Duodenal mucosa (tissue), 2 donors: Measurements from ENCODE around the gene VPS13C.

ENCODE experiments used
- H3K27ac ChIP-seq: one replicate; pipeline ENCODE4 v1.7.0; 2013; ENCODE audit warnings: low read depth, low read length
- H3K27me3 ChIP-seq, 2 donors: one replicate each; pipeline ENCODE4 v1.7.0; 2013; ENCODE audit warnings: low read length in 2 of 2, control low read depth in 1 of 2; ENCODE audit not compliant: insufficient read depth in 2 of 2, control insufficient read depth in 1 of 2
- H3K36me3 ChIP-seq, 2 donors: one replicate each; pipeline ENCODE4 v1.7.0; 2013; ENCODE audit warnings: low read length in 2 of 2, control low read depth in 1 of 2; ENCODE audit not compliant: insufficient read depth in 2 of 2, control insufficient read depth in 1 of 2
- H3K4me1 ChIP-seq, 2 donors: one replicate each; pipeline ENCODE4 v1.7.0; 2013; ENCODE audit warnings: low read length in 2 of 2, control low read depth in 1 of 2; ENCODE audit not compliant: insufficient read depth in 2 of 2, control insufficient read depth in 1 of 2
- H3K4me3 ChIP-seq, 2 donors: one replicate each; pipeline ENCODE4 v1.7.0; 2013; ENCODE audit warnings: low read length in 2 of 2, low read depth in 1 of 2
- H3K9ac ChIP-seq, 2 donors: one replicate each; pipeline ENCODE4 v1.7.0; 2013; ENCODE audit warnings: low read length in 2 of 2, low read depth in 1 of 2
- H3K9me3 ChIP-seq, 2 donors: one replicate each; pipeline ENCODE4 v1.7.0; 2013; ENCODE audit warnings: low read length in 2 of 2, control low read depth in 1 of 2; ENCODE audit not compliant: control insufficient read depth in 1 of 2

The VPS13C gene

GRCh38 chr15:62099094-62099601, 38.9 kb upstream of the VPS13C start:
- Histone ChIP-seq H3K27me3 (no peaks in the 10 kb centered on the region), H3K36me3 (no peaks in the 10 kb centered on the region), H3K9me3 (no peaks in the 10 kb centered on the region), H3K9ac (no peak overlapping the region), H3K4me1 (no peaks in the 10 kb centered on the region), H3K27ac (no peak overlapping the region), H3K4me3 (no peak overlapping the region)

GRCh38 chr15:62094388-62094787, 34.1 kb upstream of the VPS13C start:
- H3K4me3 ChIP-seq, result no peak overlapping the region
- H3K9ac ChIP-seq, result no peak overlapping the region
- no peaks in the 10 kb centered on the region for H3K9me3 ChIP-seq
- H3K4me1 ChIP-seq, result no peaks in the 10 kb centered on the region
- H3K27me3 ChIP-seq, result no peaks in the 10 kb centered on the region
- no peak overlapping the region for H3K27ac ChIP-seq
- no peaks in the 10 kb centered on the region for H3K36me3 ChIP-seq

GRCh38 chr15:62093809-62094208, 33.6 kb upstream of the VPS13C start:
- Histone ChIP-seq H3K27ac (no peak overlapping the region), H3K9me3 (no peaks in the 10 kb centered on the region), H3K4me1 (no peaks in the 10 kb centered on the region), H3K9ac (no peak overlapping the region), H3K27me3 (no peaks in the 10 kb centered on the region), H3K4me3 (no peak overlapping the region), H3K36me3 (no peaks in the 10 kb centered on the region)

- H3K9ac ChIP-seq, result no peak overlapping the region
- no peak overlapping the region for H3K4me3 ChIP-seq
- H3K4me1 ChIP-seq, result no peaks in the 10 kb centered on the region
- no peaks in the 10 kb centered on the region for H3K27me3 ChIP-seq
- H3K9me3 ChIP-seq, result no peaks in the 10 kb centered on the region
- H3K36me3 ChIP-seq, result no peaks in the 10 kb centered on the region
- H3K27ac ChIP-seq, result no peak overlapping the region
These were observed 30.7 kb upstream of the VPS13C start for GRCh38 chr15:62090988-62091387.

DNA sequence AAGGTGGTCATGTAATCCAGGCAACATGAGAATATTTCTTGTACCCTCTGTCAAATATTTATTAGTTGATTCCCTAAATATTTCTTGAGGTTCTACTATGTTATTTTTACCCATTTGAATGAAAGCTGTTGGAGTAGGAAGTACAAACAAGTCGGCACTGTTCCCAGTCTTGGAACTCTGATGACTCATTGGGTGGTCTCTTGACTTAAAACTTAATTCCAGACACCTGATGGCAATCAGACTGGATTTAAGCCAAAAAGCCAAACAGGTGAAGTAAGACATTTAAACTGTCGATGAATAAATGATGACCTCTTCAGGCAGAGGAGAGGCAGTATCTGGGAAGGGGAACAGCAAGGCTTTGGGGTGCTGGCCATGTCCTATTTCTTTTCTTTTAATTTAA, 29.4 kb upstream of the VPS13C start:
- Histone ChIP-seq H3K9me3 (no peaks in the 10 kb centered on the region), H3K27ac (no peak overlapping the region), H3K9ac (no peak overlapping the region), H3K4me1 (no peaks in the 10 kb centered on the region), H3K36me3 (no peaks in the 10 kb centered on the region), H3K27me3 (no peaks in the 10 kb centered on the region), H3K4me3 (no peak overlapping the region)

DNA sequence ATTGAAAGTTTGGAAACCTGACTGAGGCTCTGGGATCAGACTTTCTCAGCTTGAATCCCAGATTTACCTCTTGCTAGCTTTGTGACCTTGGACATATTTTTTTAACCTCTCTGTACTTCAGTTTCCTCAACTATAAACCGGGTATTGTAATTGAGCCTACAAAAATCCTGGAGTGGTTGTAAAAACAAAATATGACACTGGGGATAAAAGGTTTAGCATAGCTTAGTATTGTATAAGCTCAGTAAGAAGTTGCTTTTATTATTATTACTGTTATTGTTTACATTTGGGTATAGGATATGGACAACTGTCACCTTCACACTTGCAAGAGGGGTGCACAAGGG, 28.1 kb upstream of the VPS13C start:
- Histone ChIP-seq H3K27ac (no peak overlapping the region), H3K4me1 (peaks cover 0 to 6% of the 10 kb centered on the region in 2 donors), H3K9ac (no peak overlapping the region), H3K4me3 (no peak overlapping the region), H3K36me3 (no peaks in the 10 kb centered on the region), H3K27me3 (no peaks in the 10 kb centered on the region), H3K9me3 (no peaks in the 10 kb centered on the region)

DNA sequence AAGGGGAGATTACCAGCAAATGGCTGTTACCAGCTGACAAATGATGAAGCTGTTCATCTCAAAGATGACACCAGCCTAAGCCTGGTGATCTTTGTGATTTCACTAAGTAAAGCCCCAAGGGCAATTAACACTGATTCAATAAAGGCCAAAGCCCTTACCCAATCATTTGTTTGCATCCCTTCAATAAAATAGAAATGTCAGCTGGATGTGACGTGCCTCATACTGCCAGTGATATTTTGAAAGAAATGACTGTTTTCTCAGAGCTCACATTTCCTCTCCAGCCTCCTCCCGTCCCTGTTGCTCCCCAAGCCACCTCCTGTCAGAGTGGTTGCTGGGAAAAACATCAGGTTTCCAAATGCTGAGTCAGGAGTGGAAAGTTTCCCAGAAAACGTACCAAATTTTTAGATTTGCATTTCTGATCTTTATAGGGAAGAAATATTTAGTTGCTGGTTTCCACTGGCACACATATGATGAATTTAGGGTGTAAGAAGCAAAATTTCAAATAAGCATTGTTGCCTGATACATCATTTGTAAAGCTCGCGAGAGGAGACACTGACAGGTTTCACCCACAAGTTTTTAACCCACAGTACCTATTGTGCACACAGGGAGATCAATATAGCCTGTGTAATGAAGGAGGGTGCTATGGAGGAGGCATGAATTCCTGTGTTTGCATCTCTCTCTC, 27.6 kb upstream of the VPS13C start:
- Histone ChIP-seq H3K9ac (no peak overlapping the region), H3K27ac (no peak overlapping the region), H3K9me3 (no peaks in the 10 kb centered on the region), H3K27me3 (no peaks in the 10 kb centered on the region), H3K4me1 (peaks cover 3 to 7% of the 10 kb centered on the region in 2 donors), H3K4me3 (no peak overlapping the region), H3K36me3 (no peaks in the 10 kb centered on the region)

GRCh38 chr15:62085740-62086139, 25.5 kb upstream of the VPS13C start:
- H3K9me3 ChIP-seq, result no peaks in the 10 kb centered on the region
- no peaks in the 10 kb centered on the region for H3K36me3 ChIP-seq
- no peak overlapping the region for H3K4me3 ChIP-seq
- no peaks in the 10 kb centered on the region for H3K27me3 ChIP-seq
- H3K27ac ChIP-seq, result no peak overlapping the region
- H3K9ac ChIP-seq, result no peak overlapping the region
- H3K4me1 ChIP-seq, result peaks cover 3 to 7% of the 10 kb centered on the region in 2 donors

GRCh38 chr15:62083194-62084154, 23.2 kb upstream of the VPS13C start:
- Histone ChIP-seq H3K4me3 (no peak overlapping the region), H3K36me3 (no peaks in the 10 kb centered on the region), H3K4me1 (peaks cover 3 to 7% of the 10 kb centered on the region in 2 donors), H3K9me3 (no peaks in the 10 kb centered on the region), H3K27ac (no peak overlapping the region), H3K9ac (no peak overlapping the region), H3K27me3 (no peaks in the 10 kb centered on the region)

DNA sequence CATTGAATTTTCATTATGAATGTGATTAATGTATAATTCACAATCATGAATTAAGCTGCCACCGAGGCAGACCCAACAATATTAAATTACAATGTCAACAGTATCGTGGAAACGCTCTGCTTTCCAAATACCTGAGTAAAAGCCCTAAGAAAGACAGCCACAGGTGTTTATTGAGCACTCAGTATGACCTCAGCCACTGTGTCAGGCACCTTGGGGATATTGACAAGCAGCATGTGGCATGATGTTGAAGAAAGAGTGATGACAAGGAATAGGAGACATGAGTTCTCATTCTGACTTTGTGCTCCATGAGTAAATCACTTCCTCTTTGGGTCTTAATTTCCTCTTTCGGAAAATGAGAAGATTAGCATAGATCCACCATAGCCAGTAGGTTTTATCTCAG, 19.3 kb upstream of the VPS13C start:
- Histone ChIP-seq H3K9me3 (no peaks in the 10 kb centered on the region), H3K9ac (no peak overlapping the region), H3K4me1 (peaks cover 3 to 7% of the 10 kb centered on the region in 2 donors), H3K27me3 (no peaks in the 10 kb centered on the region), H3K27ac (no peak overlapping the region), H3K36me3 (no peaks in the 10 kb centered on the region), H3K4me3 (no peak overlapping the region)
